ENCODE measurements around the gene TMPRSS13. TPM values are rescaled to one million over a fixed set of nuclear protein-coding genes. Genes with fewer than 3 reads are reported as not detected.

TMPRSS13 gene
- total and polyA plus RNA-seq, 9 of the 15 experiments (the other 6 are each of a cell fraction or from before 2014, with no cell fraction given): 0.11 to 0.29 (median 0.15) TPM

DNA sequence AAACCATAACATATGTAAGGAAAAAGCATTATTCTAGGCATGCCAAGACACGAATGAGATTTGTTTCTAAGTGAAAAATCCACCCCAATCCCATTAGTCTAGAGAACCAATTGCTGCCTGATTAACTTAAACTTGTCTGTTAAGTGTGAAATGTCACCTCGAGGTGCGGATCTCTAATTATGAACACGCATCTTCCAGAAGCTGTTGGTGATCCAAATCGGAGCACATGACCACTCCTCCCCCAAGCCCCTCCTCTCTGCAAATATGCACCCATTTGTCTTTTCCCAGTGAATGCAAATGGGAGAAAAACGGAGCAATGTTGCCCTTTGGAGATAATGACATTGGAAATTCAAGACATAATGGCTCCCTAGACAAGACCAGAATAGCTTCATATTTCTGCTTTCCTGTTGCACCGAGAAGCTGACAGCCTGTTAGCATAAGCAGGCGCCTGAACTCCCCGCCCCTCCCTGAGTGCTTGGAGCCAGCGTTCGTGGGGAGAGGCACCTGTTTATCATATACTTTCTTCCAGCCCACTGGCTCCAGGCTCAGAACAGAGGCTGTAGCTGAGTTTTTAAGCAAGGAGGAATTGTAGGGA lies 46.8 kb downstream of the TMPRSS13 start (continued):
- TF ChIP-seq MAZ (CRISPR knock-in tag; conservative IDR thresholded peaks at IDR 0.05 in 1 of 2, IDR thresholded peaks at IDR 0.05 in 1 of 2) (no peak), FOXK1 (CRISPR knock-in tag; IDR thresholded peaks at IDR 0.05; ENCODE audit: borderline replicate concordance) (no peak), SIRT6 (IDR thresholded peaks at IDR 0.05; ENCODE audit: low read depth, low read length) (no peak)
- TF ChIP-seq, protein P1, sequence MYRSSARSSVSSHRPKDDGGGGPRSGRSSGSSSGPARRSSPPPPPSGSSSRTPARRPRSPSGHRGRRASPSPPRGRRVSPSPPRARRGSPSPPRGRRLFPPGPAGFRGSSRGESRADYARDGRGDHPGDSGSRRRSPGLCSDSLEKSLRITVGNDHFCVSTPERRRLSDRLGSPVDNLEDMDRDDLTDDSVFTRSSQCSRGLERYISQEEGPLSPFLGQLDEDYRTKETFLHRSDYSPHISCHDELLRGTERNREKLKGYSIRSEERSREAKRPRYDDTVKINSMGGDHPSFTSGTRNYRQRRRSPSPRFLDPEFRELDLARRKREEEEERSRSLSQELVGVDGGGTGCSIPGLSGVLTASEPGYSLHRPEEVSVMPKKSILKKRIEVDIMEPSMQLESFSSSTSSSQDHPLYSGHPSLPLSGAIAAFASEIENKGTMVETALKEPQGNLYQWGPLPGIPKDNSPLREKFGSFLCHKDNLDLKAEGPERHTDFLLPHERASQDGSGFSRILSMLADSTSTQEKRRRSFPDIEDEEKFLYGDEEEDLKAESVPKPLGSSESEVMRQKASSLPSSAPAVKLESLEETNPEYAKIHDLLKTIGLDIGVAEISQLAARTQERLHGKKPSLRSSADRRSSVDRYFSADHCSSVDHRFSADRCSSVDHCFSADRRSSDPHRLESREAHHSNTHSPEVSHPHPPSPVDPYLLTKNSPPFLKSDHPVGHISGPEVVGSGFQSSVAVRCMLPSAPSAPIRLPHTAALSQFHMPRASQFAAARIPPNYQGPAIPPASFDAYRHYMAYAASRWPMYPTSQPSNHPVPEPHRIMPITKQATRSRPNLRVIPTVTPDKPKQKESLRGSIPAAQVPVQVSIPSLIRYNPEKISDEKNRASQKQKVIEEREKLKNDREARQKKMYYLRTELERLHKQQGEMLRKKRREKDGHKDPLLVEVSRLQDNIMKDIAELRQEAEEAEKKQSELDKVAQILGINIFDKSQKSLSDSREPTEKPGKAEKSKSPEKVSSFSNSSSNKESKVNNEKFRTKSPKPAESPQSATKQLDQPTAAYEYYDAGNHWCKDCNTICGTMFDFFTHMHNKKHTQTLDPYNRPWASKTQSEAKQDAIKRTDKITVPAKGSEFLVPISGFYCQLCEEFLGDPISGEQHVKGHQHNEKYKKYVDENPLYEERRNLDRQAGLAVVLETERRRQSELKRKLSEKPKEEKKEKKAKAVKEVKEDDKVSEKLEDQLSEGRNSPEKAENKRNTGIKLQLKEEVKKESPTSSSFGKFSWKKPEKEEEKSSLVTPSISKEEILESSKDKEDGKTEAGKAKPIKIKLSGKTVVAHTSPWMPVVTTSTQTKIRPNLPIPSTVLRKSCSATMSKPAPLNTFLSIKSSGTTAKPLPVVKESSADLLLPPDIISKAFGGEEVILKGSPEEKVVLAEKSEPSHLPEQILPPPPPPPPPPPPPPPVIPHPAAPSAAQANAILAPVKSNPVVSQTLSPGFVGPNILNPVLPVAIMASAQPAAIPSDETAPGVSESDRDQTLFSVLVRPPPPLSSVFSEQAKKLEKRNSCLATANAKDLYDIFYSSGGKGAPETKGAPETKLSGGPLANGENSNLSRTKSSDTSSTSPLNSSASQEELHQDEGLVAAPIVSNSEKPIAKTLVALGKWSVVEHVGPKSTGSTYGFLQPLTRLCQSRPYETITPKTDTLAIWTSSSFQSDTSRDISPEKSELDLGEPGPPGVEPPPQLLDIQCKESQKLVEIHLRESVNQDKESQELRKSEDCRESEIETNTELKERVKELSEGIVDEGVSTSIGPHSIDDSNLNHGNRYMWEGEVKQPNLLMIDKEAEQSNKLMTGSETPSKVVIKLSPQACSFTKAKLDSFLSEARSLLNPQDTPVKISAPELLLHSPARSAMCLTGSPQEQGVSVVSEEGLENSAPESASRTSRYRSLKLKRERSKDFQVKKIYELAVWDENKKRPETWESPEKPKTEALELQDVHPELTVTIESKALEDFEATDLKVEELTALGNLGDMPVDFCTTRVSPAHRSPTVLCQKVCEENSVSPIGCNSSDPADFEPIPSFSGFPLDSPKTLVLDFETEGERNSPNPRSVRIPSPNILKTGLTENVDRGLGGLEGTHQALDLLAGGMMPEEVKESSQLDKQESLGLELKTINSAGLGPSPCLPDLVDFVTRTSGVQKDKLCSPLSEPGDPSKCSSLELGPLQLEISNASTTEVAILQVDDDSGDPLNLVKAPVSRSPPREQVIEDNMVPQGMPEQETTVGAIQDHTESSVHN (IDR thresholded peaks at IDR 0.05; ENCODE audit: borderline replicate concordance in 1 of 2, low read depth in 1 of 2): no peak

Data from K562 (cell line).